Nephron (organoid): ENCODE data around the gene ING5.

Experiments
- H3K27ac Mint-ChIP-seq, 3 experiments: 2 replicates each; pipeline ENCODE4 v1.8.0; 2020; ENCODE audit warnings: mixed read lengths in 3 of 3, mild to moderate bottlenecking in 2 of 3, moderate library complexity in 1 of 3
- H3K27me3 Mint-ChIP-seq: 2 replicates; pipeline ENCODE4 v1.8.0; 2021; ENCODE audit warnings: low read depth, mild to moderate bottlenecking, moderate library complexity, mixed read lengths
- H3K36me3 Mint-ChIP-seq: 2 replicates; pipeline ENCODE4 v1.8.0; 2020; ENCODE audit warnings: low read depth, mixed read lengths
- H3K4me1 Mint-ChIP-seq: 2 replicates; pipeline ENCODE4 v1.8.0; 2020; ENCODE audit warnings: mixed read lengths
- H3K4me3 Mint-ChIP-seq, 3 experiments: 2 replicates each; pipeline ENCODE4 v1.8.0; 2020; ENCODE audit warnings: mild to moderate bottlenecking in 3 of 3, mixed read lengths in 3 of 3, moderate library complexity in 2 of 3
- H3K9me3 Mint-ChIP-seq: 2 replicates; pipeline ENCODE4 v1.8.0; 2020; ENCODE audit warnings: mixed read lengths
- TF ChIP-seq, protein P1 (sequence below), 3 experiments: fragments of 200-600 bp; sonication (generic); IDR thresholded peaks; one replicate each; pipeline ENCODE4 v1.5.0; 2021; ENCODE audit warnings: antibody characterized with exemption in 3 of 3; ENCODE audit not compliant: unreplicated experiment in 3 of 3

Gene ING5

DNA sequence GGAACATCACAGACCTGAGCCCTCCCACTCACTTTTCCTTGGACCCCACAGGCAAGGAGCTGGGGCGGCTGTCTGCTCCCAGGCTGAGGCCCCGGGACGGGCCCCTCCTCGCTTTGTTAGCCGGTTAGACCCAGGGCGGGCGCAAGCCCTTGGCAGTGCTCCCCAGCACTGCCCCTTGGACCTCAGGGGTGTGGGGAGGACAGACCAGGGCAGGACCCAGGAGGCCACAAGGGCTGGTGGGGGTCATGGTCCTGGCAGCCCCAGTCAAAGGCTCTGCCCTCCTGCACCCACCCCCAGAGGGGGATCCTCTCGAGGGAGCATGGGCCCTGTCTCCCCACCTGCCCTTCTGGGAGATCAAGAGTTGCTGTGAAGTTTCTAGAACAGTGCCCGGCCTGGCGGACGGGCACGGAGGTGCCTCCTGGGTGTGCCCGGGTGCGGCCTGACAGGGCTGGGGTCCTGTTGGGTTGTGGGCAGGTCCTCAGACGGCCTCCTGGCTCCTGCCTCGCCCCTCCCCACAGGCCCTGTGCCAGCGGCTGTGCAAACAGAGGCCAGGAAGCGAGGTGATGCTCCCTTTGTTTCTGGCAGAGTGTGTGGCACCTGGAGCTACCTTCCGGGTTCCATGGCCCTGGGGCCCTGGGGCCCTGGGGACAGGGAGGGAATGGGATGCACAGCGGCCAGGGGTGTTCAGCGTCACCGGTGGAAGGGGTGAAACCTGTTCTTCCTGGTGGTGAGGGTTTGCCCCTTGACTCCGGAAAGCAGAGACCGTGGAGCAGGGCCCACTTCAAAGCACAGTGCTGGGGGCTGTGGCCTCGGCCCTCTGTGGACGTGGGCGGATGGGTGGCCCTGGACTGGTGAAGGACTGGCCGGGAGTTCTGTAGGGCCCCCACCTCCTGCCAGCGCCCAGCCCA is 71.9 kb downstream of the ING5 start:
- H3K27me3 Mint-ChIP-seq, result no peaks in the 10 kb centered on the region
- no peak overlapping the region for H3K27ac Mint-ChIP-seq

DNA sequence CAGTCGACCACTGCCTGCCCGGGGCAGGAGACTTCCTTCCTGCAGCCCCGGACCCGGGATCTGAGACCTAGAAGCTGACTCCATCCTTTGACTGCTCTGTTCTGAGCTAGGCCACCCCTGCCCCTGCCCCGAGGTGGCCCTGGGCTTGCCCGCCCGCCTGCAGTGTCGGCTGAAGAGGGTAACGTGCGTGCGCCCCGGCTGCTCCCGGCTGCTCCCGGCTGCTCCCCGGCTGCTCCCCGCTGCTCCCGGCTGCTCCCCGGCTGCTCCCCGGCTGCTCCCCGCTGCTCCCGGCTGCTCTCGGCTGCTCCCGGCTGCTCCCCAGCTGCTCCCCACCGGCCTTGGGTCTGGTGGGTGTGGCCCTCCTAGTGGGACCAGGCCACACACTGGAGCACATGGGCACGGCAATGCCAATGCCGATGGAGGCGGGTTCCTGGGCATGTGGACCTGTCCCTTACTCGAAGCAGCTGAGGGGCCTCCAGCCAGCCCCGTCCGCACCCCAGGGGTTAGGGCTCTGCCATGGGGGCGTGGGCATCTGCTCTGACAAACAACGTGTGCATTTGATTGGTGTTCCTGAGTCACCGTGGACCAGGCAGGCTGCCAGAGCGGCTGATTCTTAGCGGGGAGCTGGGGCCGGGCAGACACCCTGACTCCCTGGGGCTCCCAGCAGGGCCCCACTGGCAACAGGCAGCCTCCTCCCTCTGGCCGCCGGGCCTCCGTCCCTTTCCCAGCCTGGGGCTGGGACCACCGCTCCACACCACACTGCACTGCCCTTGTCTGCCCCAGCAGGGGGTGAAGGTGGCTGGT is 72.8 kb downstream of the ING5 start:
- Mint-ChIP-seq H3K4me1 (peaks cover 14% of the 10 kb centered on the region), H3K4me3 (no peak overlapping the region), H3K9me3 (no peaks in the 10 kb centered on the region), H3K36me3 (no peaks in the 10 kb centered on the region), H3K27ac (no peak overlapping the region), H3K27me3 (no peaks in the 10 kb centered on the region)
- TF ChIP-seq, protein P1, sequence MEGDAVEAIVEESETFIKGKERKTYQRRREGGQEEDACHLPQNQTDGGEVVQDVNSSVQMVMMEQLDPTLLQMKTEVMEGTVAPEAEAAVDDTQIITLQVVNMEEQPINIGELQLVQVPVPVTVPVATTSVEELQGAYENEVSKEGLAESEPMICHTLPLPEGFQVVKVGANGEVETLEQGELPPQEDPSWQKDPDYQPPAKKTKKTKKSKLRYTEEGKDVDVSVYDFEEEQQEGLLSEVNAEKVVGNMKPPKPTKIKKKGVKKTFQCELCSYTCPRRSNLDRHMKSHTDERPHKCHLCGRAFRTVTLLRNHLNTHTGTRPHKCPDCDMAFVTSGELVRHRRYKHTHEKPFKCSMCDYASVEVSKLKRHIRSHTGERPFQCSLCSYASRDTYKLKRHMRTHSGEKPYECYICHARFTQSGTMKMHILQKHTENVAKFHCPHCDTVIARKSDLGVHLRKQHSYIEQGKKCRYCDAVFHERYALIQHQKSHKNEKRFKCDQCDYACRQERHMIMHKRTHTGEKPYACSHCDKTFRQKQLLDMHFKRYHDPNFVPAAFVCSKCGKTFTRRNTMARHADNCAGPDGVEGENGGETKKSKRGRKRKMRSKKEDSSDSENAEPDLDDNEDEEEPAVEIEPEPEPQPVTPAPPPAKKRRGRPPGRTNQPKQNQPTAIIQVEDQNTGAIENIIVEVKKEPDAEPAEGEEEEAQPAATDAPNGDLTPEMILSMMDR (IDR thresholded peaks at IDR 0.05; ENCODE audit: unreplicated experiment in 3 of 3), result no peak

More for the DNA sequence above, 71.9 kb downstream of the ING5 start:
- peaks cover 14% of the 10 kb centered on the region for H3K4me1 Mint-ChIP-seq
- no peak overlapping the region for H3K4me3 Mint-ChIP-seq
- no peaks in the 10 kb centered on the region for H3K9me3 Mint-ChIP-seq
- TF ChIP-seq, protein P1 (IDR thresholded peaks at IDR 0.05; ENCODE audit: unreplicated experiment in 3 of 3), result no peak
- no peaks in the 10 kb centered on the region for H3K36me3 Mint-ChIP-seq

DNA sequence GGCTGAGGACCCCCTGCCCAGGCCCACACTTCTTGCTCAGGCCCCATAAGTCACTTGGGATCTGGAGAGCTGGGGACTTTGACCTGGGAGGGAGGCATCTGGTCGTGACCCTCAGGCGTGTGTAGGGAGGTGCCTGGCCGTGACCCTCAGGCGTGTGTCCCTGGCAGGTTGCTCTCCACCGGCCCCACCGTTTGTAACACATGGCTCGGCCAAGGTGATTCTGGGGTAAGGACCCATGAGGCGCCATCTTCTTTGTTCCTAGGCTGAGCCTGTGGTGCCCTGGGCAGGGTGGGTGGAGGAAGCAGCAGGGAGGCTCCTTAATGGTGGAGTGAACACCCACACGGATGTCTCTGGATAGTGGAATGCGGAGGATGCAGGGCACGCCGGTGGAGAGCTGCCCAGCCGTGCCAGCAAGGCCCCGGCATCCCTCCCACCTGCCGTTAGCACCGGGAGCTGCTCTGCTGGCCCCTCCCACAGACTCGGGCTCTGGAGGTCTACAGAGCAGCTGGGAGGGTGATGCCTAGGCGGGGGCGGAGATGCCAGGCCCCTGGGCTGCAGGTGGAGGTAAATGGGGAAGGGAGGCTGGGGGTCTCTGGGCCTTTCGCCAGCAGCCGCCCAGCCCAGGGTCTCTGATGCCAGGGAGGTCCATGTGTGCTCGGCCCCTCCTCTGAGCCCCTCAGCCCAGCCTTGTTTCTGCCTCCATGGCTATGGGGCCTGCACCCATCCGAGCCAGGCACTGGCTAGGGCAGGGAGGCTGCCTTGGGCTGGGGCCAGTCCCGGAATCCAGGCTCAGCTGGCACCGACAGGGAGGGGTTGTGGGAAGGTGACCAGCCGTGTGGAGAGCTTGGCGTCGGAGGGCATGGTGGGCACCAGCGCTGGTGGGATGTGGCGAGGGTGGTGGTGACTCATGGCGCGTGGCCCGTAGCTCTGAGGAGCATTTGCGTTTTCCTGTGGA is 73.7 kb downstream of the ING5 start:
- peaks cover 2% of the 10 kb centered on the region for H3K9me3 Mint-ChIP-seq

DNA sequence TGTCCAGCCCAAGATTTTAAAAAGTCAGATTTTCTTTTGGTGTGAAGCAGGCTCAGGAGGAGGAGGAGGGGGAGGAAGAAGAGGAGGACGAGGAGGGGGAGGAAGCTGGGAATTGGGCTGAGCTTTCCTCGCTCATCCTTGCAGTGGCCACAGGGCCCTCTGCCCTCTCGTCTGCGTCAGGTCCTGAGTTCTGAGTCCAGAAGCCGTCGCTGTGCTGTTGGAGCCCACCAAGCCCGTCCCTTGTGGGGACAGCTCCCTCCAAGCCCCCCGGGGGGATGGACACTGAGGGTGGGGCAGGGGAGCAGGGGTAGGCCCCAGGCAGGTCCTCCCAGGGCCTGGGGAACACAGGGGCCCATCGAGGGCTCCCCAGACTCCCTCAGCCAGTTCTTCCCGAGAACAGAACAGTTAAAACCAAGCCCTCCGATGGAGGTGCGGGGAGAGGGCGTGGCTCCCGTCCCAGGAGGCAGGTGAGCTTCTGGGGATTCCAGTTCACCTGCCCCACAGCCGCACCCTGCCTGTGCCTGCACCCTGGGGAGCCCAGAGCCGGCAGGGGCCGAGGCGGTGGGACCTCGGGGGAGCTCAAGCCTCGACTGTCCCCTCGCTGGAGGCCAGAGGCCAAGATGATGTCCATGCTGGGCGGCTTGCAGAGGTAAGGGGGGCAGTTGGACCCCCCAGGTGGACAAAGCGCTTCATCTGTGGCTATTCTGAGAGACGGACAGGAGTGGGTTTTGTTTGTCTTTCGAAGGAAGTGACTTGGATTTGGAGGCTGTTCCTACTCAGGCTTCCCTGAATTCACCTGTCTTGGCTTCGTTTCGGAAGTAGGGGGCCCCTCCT is 74.7 kb downstream of the ING5 start, which contains the start of gene GAL3ST2:
GAL3ST2 (plus strand) TSS at position 487 of the 834 bp plus-strand sequence; CDS start at position 621, 134 bp downstream.
- Mint-ChIP-seq H3K4me3 (no peak within 1 kb of the TSS), H3K9me3 (peaks cover 7% of the 10 kb centered on the region), H3K36me3 (no peaks in the 10 kb centered on the region), H3K4me1 (peaks cover 9% of the 10 kb centered on the region), H3K27ac (no peak within 1 kb of the TSS), H3K27me3 (no peaks in the 10 kb centered on the region)
- TF ChIP-seq, protein P1 (IDR thresholded peaks at IDR 0.05; ENCODE audit: unreplicated experiment in 3 of 3), result no peak

More for the DNA sequence above, 73.7 kb downstream of the ING5 start:
- Mint-ChIP-seq H3K27me3 (no peaks in the 10 kb centered on the region), H3K4me3 (no peak overlapping the region), H3K27ac (peak overlapping the region in 1 of 3 experiments; percentile 79), H3K4me1 (peaks cover 14% of the 10 kb centered on the region), H3K36me3 (no peaks in the 10 kb centered on the region)
- TF ChIP-seq, protein P1 (IDR thresholded peaks at IDR 0.05; ENCODE audit: unreplicated experiment in 3 of 3), result no peak
